B cell (primary cell): ENCODE measurements around the gene PARP8. TPM values are rescaled to one million over a fixed set of nuclear protein-coding genes. Genes with fewer than 3 reads are reported as not detected.

Experiments
- ATAC-seq: fragments of 200-7000 bp; cut with Tn5 transposase; one replicate; pipeline ENCODE4 v1.10.0; 2021; ENCODE audit warnings: low read depth, mild to moderate bottlenecking, moderate number of reproducible peaks, moderate library complexity
- CTCF ChIA-PET: fragments of 350-600 bp; sonication (Branson Sonifier 250); formaldehyde crosslinking; loops from one replicate; lab custom pipeline; 2021; ENCODE audit warnings: antibody characterized with exemption, inconsistent platforms; lab: Charles Lee
- POLR2A ChIA-PET: fragments of 350-600 bp; sonication (Branson Sonifier 250); formaldehyde crosslinking; loops from one replicate; lab custom pipeline; 2021; ENCODE audit warnings: antibody characterized with exemption; lab: Charles Lee
- DNase-seq: peaks from one replicate; pipeline ENCODE4 v3.0.0; 2013
- H2AFZ ChIP-seq: 2 replicates; pipeline ENCODE4 v1.6.1; 2012; ENCODE audit warnings: mild to moderate bottlenecking, low read depth, low read length; ENCODE audit not compliant: insufficient read depth, poor library complexity, severe bottlenecking
- H3K27ac ChIP-seq, 2 donors: 1 replicate in 1 of 2; 2 replicates in 1 of 2; pipeline ENCODE4 v1.5.1; 2012 to 2013; ENCODE audit warnings: low read length in 2 of 2, mild to moderate bottlenecking in 2 of 2, moderate library complexity in 1 of 2
- H3K27me3 ChIP-seq, 4 experiments: fragments of 200-600 bp in 1 of 4; sonication (generic) in 1 of 4; replicated peaks in 1 of 4; 1 replicate in 2 of 4; 2 replicates in 2 of 4; pipeline versions ENCODE4 v1.6.1 to v1.7.0; 2013 to 2016; ENCODE audit warnings: low read length in 3 of 4, mild to moderate bottlenecking in 2 of 4, mixed read lengths in 1 of 4, moderate library complexity in 1 of 4; ENCODE audit not compliant: insufficient read depth in 4 of 4, control insufficient read depth in 3 of 4; ENCODE audit errors: control extremely low read depth in 1 of 4
- H3K36me3 ChIP-seq, 2 experiments: replicated peaks in 1 of 2; 1 replicate in 1 of 2; 2 replicates in 1 of 2; pipeline versions ENCODE4 v1.6.1 to v1.7.1; 2013; ENCODE audit warnings: low read length in 1 of 2; ENCODE audit not compliant: insufficient read depth in 2 of 2, control insufficient read depth in 1 of 2; ENCODE audit errors: control extremely low read depth in 1 of 2, extremely low read depth in 1 of 2
- H3K4me1 ChIP-seq, 2 donors: fragments of 200-600 bp in 1 of 2; sonication (generic) in 1 of 2; 1 replicate in 1 of 2; 2 replicates in 1 of 2; pipeline versions ENCODE4 v1.5.1 to v1.6.1; 2013 to 2017; ENCODE audit warnings: low read length in 2 of 2; ENCODE audit not compliant: control insufficient read depth in 2 of 2, insufficient read depth in 2 of 2
- H3K4me2 ChIP-seq: replicated peaks from 2 replicates; pipeline ENCODE3; 2012; ENCODE audit warnings: mild to moderate bottlenecking, low read depth, low read length; ENCODE audit not compliant: poor library complexity, severe bottlenecking
- H3K4me3 ChIP-seq, 5 experiments: fragments of 200-600 bp in 1 of 5; sonication (generic) in 1 of 5; 1 replicate in 3 of 5; 2 replicates in 2 of 5; pipeline versions ENCODE4 v1.5.1 to v1.7.0; 2011 to 2016; ENCODE audit warnings: low read length in 4 of 5, mild to moderate bottlenecking in 4 of 5, low read depth in 2 of 5, control low read depth in 1 of 5, moderate library complexity in 1 of 5; ENCODE audit not compliant: insufficient read depth in 1 of 5; ENCODE audit errors: control extremely low read depth in 1 of 5, extremely low read depth in 1 of 5
- H3K79me2 ChIP-seq: fragments of 200-600 bp; sonication (generic); one replicate; pipeline ENCODE4 v1.6.0; 2016; ENCODE audit warnings: low read length; ENCODE audit not compliant: control insufficient read depth, insufficient read depth
- H3K9ac ChIP-seq: fragments of 200-600 bp; sonication (generic); 2 replicates; pipeline ENCODE4 v1.6.1; 2017; ENCODE audit warnings: mild to moderate bottlenecking, low read length, moderate library complexity
- H3K9me3 ChIP-seq, 3 donors: one replicate each; pipeline versions ENCODE4 v1.6.1 to v1.7.1; 2013; ENCODE audit warnings: low read length in 2 of 3; ENCODE audit not compliant: control insufficient read depth in 2 of 3, insufficient read depth in 1 of 3; ENCODE audit errors: control extremely low read depth in 1 of 3
- H4K20me1 ChIP-seq: 2 replicates; pipeline ENCODE4 v1.6.0; 2012; ENCODE audit warnings: mild to moderate bottlenecking, low read length; ENCODE audit not compliant: insufficient read depth, control insufficient read depth, poor library complexity, severe bottlenecking
- H3K27ac Mint-ChIP-seq: one replicate; pipeline ENCODE4 v1.8.0; 2021; ENCODE audit warnings: mixed read lengths
- H3K27me3 Mint-ChIP-seq: one replicate; pipeline ENCODE4 v1.8.0; 2021; ENCODE audit warnings: mixed read lengths
- H3K4me1 Mint-ChIP-seq: one replicate; pipeline ENCODE4 v1.8.0; 2021; ENCODE audit warnings: mixed read lengths
- H3K4me3 Mint-ChIP-seq: one replicate; pipeline ENCODE4 v1.8.0; 2021; ENCODE audit warnings: mixed read lengths
- H3K9me3 Mint-ChIP-seq: one replicate; pipeline ENCODE4 v1.8.0; 2022; ENCODE audit warnings: mixed read lengths; ENCODE audit not compliant: insufficient read depth
- CTCF ChIP-seq: fragments of 200-600 bp; IDR thresholded peaks from one replicate; pipeline ENCODE4 v1.8.0; 2022; ENCODE audit warnings: antibody characterized with exemption, mild to moderate bottlenecking
- EZH2 ChIP-seq: IDR thresholded peaks from 2 replicates; pipeline ENCODE4 v1.6.1; 2012; ENCODE audit warnings: borderline replicate concordance, low read depth, mild to moderate bottlenecking, moderate library complexity, low read length; ENCODE audit not compliant: insufficient read depth, poor library complexity, severe bottlenecking
- WGBS: methylation state at CpG from one replicate; pipeline ENCODE4 v1.1.5; 2013; ENCODE audit warnings: missing lambda C conversion rate; ENCODE audit not compliant: insufficient coverage; 5-methylcytosine and 5-hydroxymethylcytosine counted together
- intact Hi-C: fragments of 100-400 bp; cut with micrococcal nuclease; formaldehyde crosslinking; loops from one replicate; pipeline ENCODE4 v1.10.0; 2022
- polyA plus RNA-seq: library from polyadenylated mRNA; depleted of rRNA; stranded (reverse); fragments of >200 nt; gene quantifications from 2 replicates; pipeline ENCODE4 v1.2.3, GENCODE V29; 2012
- total RNA-seq, 2 donors: library from RNA; stranded (reverse); fragments of 120-200 nt in 1 of 2; gene quantifications; 1 replicate in 1 of 2; 2 replicates in 1 of 2; pipeline versions ENCODE4 v1.2.3 to v1.2.4, GENCODE V29; 2013 to 2022

Gene PARP8
- total and polyA plus RNA-seq, 2 donors (not counting 1 experiment from before 2014, with no cell fraction given): 36.2 to 83.6 TPM

GRCh38 chr5:50653946-50654345, 12.5 kb upstream of the PARP8 start:
- POLR2A ChIA-PET: no interaction called here

More at GRCh38 chr5:50653946-50654345, 12.5 kb upstream of the PARP8 start:
- H3K9me3 ChIP-seq: no peaks in the 10 kb centered on the region
- WGBS: 11% methylated on average over 1 of the region's 3 CpGs
- Mint-ChIP-seq H3K4me1 (peaks cover 22% of the 10 kb centered on the region), H3K4me3 (peak overlapping the region; percentile 71), H3K27me3 (no peaks in the 10 kb centered on the region), H3K9me3 (peaks cover 5% of the 10 kb centered on the region), H3K27ac (peak overlapping the region; percentile 77)
- peak; percentile 95 for ATAC-seq
- no peak for TF ChIP-seq CTCF
- TF ChIP-seq EZH2: no peak
- H2AFZ ChIP-seq: peak overlapping the region; percentile 5
- H3K4me1 ChIP-seq: peaks cover 17 to 22% of the 10 kb centered on the region in 2 donors
- H3K4me2 ChIP-seq: peak overlapping the region; percentile 57
- H3K79me2 ChIP-seq: no peaks in the 10 kb centered on the region
- CTCF ChIA-PET: no interaction called here
- H3K27me3 ChIP-seq: no peaks in the 10 kb centered on the region
- H3K9ac ChIP-seq: peak overlapping the region; percentile 27
- H3K4me3 ChIP-seq: peak overlapping the region in 2 of 5 experiments; percentile 19 to 40
- no peaks in the 10 kb centered on the region for H4K20me1 ChIP-seq
- intact Hi-C loops: loop anchor here (1.0 kb wide), 1 partner anchor 11 kb away; no protein-coding TSS in a partner anchor
- H3K27ac ChIP-seq: peak overlapping the region in 1 of 2 donors; percentile 36
- H3K36me3 ChIP-seq: no peaks in the 10 kb centered on the region
- DNase-seq: peak; percentile 86
